GM21786 (cell line): Measurements from ENCODE around the gene BICD1.
"Not testable (repeated sequence)": the region's sequence is repeated elsewhere in the genome, so short reads cannot be mapped to it uniquely, and the experiment has no call there.

ENCODE experiments used
- ATAC-seq: cut with Tn5 transposase; IDR thresholded peaks from one replicate; pipeline ENCODE4 v1.9.1; 2021; ENCODE audit not compliant: unreplicated experiment

BICD1 gene

GRCh38 chr12:32106517-32107358, at the start of gene BICD1:
Gene BICD1 (plus strand): TSS chr12:32106847. CDS start chr12:32107332, 485 bp downstream.
- peak; percentile 83 for ATAC-seq

- ATAC-seq: no peak
These were observed 45.6 kb upstream of the BICD1 start for GRCh38 chr12:32061033-32061432.

- no peak for ATAC-seq
These were observed 43.8 kb upstream of the BICD1 start for GRCh38 chr12:32062881-32063280.

GRCh38 chr12:32063796-32064195, 42.9 kb upstream of the BICD1 start:
- no peak for ATAC-seq

- no peak for ATAC-seq
These were observed 40.4 kb upstream of the BICD1 start for GRCh38 chr12:32066206-32066605.

GRCh38 chr12:32069071-32069470, 37.6 kb upstream of the BICD1 start:
- no peak for ATAC-seq

- ATAC-seq: no peak
These were observed 36.9 kb upstream of the BICD1 start for GRCh38 chr12:32069731-32070130.

GRCh38 chr12:32070370-32070769, 36.3 kb upstream of the BICD1 start:
- ATAC-seq: no peak

- no peak for ATAC-seq
These were observed 34.5 kb upstream of the BICD1 start for GRCh38 chr12:32072102-32072501.

- no peak for ATAC-seq
These were observed 32.2 kb upstream of the BICD1 start for GRCh38 chr12:32074432-32074831.

GRCh38 chr12:32076941-32077340, 29.7 kb upstream of the BICD1 start:
- ATAC-seq: no peak

GRCh38 chr12:32080435-32080834, 26.2 kb upstream of the BICD1 start:
- ATAC-seq: no peak

- no peak for ATAC-seq
These were observed 23.2 kb upstream of the BICD1 start for GRCh38 chr12:32083489-32083888.

GRCh38 chr12:32084017-32084688, 22.5 kb upstream of the BICD1 start:
- ATAC-seq: no peak

- no peak for ATAC-seq
These were observed 21.9 kb upstream of the BICD1 start for GRCh38 chr12:32084753-32085152.

GRCh38 chr12:32087306-32087705, 19.3 kb upstream of the BICD1 start:
- no peak for ATAC-seq

- ATAC-seq: no peak
These were observed 17.5 kb upstream of the BICD1 start for GRCh38 chr12:32089156-32089555.

- ATAC-seq: no peak
These were observed 17.1 kb upstream of the BICD1 start for GRCh38 chr12:32089586-32089985.

GRCh38 chr12:32091696-32092095, 15.0 kb upstream of the BICD1 start:
- no peak for ATAC-seq

- ATAC-seq: no peak
These were observed 8.5 kb upstream of the BICD1 start for GRCh38 chr12:32098112-32098511.

GRCh38 chr12:32099275-32099674, 7.4 kb upstream of the BICD1 start:
- not testable (repeated sequence) for ATAC-seq

GRCh38 chr12:32100361-32100760, 6.3 kb upstream of the BICD1 start:
- no peak for ATAC-seq
